KBM-7 (cell line): ENCODE measurements around the gene OR4K15.
"Not testable (repeated sequence)": the region's sequence is repeated elsewhere in the genome, so short reads cannot be mapped to it uniquely, and the experiment has no call there.

Source experiments
- DNase-seq: peaks from one replicate; pipeline ENCODE4 v3.0.0-alpha.2; 2015
- in situ Hi-C: fragments of 300-500 bp; cut with MboI; formaldehyde crosslinking; loops from 2 replicates; pipeline ENCODE4 v1.14.3; 2020; ENCODE audit warnings: low sequenced_read_pairs, low pct_unique_long_range_greater_than_20kb, mixed read lengths

OR4K15 gene, protein sequence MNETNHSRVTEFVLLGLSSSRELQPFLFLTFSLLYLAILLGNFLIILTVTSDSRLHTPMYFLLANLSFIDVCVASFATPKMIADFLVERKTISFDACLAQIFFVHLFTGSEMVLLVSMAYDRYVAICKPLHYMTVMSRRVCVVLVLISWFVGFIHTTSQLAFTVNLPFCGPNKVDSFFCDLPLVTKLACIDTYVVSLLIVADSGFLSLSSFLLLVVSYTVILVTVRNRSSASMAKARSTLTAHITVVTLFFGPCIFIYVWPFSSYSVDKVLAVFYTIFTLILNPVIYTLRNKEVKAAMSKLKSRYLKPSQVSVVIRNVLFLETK

DNA sequence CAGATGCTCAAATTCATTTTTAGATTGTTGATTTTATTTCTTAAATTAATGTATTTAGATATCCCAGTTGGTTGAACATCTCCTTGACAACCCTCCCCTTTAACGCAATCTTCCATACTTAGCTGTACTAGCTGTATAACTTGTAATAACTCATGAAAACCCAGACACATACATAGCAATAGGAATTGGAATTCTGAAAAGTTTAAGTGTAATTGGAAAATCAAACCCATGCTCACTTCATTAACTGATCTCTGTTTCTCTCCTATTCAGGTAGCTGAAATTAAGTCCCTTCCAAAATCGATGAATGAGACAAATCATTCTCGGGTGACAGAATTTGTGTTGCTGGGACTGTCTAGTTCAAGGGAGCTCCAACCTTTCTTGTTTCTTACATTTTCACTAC, at the start of gene OR4K15:
Gene OR4K15, plus strand, starts transcription at position 301 of the 400 bp plus-strand sequence. Its CDS starts 0 bp downstream, at position 301.
- in situ Hi-C loops: no loop called here
- no peak for DNase-seq

DNA sequence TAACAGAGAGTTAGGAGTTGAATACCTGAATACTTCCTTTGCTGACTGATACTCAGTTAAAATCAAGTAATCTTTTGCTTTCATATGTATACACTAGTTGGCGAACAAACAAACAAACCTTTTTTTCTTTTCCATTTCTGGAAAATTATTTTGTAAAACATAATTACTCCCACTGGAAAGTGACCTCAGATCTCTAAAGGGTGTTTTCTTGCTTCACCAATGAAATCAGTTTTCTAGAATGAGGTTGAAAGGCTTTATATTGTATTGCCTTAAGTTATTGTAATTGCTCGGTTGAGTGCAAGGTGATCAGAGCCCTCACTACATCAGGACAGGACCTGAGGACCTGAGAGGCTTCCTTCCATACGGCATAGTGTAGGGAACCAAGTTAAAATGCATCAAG, 44.8 kb upstream of the OR4K15 start, which contains the start of gene OR4K1:
Gene OR4K1, plus strand, starts transcription at position 301 of the 400 bp plus-strand sequence. CDS start 4,750 bp downstream, outside the sequence.
- in situ Hi-C loops: no loop called here
- no peak for DNase-seq

DNA sequence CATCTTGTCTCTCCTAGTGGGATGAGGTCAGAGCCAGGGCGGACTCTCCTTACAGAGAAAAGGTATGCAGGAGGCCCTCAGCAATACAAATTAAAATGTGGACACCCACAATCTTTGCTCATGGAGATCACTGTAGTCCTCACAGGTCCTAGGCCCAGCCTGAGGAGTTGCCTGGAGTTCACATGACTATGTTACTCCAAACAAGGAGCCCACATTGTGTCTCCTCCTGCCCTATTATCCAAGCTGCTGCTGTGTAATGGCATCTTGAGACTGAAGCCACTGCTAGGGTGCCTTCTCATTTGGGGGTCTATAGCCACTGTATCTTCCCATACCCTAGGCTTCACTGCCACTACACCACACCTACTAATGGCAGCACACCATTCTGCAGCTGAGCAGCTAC, 33.7 kb upstream of the OR4K15 start:
- no peak for DNase-seq
- in situ Hi-C loops: no loop called here

DNA sequence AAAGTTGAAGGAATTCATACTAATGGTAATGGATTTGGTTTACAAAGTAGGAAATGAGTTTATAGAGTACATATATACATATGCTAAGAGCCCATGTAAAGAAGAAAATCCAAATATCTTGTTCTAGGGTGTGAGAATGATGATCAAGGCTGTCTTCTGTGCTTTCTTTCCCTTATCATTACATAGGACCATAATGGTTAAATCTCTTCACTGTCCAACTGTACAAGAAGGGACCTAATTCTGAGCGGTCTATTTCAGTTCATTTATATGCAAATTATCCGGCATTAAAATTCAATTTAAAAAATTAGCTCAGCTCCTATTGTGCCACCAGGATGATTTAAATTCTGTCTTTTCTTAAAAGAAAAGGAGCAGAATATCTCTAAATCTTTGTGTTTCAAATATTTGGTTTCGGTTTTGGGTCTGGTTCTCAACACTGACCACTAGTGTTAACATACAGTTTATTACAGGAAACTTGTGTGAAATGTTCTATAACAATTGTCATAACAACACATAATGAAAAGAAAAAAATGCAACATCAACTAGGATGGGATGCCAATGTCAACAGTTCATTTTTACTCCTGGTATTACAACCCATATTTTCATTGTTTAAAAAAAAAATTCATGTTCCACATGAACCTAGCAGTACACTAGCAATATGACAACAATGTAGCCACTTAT, 27.8 kb upstream of the OR4K15 start:
- DNase-seq: no peak
- in situ Hi-C loops: no loop called here

DNA sequence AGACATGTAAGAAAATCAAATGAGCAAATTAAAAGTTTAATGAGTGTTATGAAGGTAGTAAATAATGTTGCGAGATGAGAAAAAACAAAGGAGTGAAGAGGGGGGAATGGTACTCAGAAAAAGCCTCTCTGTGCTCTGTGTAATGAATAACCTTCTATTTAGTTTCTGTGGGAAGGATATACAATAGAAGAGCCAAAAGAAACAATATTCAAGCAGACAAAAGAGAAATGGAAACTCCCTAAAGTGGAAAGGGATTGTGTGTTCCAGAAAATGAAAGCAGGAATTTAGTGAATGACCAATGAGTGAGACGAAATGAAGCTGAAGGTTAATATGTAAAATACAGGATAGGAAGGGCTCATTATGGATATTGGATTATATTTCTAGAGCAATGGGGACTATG, 26.2 kb upstream of the OR4K15 start:
- no peak for DNase-seq
- in situ Hi-C loops: no loop called here

DNA sequence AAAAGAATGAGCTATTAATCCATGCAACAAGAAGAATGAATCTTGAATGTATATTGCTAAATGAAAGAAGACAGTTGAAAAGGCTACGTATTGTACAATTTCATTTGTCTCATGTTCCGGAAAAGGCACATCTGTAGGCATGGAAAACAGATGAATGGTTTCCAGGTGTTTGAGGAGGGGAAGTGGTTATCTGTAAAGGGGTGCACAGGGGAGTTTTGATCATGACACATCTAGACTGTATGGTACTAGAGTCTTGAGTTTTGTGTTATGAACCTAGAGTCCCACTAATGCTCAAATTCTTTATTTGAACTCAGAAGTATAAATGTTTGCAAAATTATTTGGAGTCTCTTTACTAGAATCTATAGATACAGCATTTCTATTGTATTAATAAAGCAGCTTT, 5.7 kb upstream of the OR4K15 start:
- in situ Hi-C loops, DNase-seq: not testable (repeated sequence)

DNA sequence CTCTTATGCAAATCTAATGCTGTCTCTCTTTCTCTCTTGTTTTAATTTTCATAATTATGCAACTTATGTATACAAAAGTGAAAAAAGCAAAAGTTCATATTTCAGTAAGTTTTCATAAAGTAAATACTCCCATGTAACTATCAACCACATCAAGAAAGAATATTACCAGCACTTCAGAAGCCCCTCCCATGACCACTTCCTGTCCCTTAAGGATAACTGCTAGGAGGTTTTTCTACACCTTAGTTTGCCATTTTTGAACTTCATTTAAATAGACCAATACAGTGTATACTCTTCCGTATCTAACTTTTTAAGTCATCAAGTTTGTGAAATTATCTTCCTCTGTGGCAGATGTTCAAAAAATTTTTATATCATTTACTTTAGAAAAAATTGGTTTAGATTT, 547 bp upstream of the OR4K15 start:
- in situ Hi-C loops: no loop called here
- no peak for DNase-seq

DNA sequence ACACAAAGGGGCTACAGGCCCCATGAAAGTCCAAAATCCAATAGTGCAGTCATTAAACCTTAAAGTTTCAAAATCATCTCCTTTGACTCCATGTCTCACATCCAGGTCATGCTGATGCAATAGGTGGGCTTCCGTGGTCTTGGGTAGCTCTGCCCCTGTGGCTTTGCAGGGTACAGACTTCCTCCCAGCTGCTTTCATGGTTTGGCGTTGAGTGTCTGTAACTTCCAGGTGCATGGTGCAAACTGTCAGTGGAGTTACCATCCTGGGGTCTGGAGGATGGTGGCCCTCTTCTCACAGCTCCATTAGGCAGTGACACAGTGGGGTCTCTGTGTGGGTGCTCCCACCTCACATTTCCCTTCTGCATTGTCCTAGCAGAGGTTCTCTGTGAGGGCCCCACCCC, 18.0 kb downstream of the OR4K15 start:
- in situ Hi-C loops: no loop called here
- DNase-seq: no peak

DNA sequence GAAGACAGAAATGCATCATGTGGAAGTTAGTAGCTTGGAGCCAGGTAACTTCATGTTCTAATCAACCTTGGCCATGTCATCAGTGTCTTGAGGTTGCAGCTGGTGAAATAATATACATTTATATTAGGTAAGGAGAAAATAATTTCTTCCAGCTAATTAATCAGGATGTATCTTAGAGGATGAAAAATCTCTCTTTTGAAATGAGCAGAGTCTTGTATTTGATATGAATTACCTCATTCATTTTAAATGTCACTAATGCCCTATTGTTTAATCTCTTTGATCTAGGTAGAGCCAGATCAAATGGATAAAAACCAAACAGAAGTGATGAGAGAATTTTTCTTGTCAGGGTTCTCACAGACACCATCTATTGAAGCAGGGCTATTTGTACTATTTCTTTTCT, 26.5 kb downstream of the OR4K15 start, which contains the start of gene OR4Q2:
Gene OR4Q2, plus strand, starts transcription at position 301 of the 400 bp plus-strand sequence.
- in situ Hi-C loops: no loop called here
- no peak for DNase-seq

DNA sequence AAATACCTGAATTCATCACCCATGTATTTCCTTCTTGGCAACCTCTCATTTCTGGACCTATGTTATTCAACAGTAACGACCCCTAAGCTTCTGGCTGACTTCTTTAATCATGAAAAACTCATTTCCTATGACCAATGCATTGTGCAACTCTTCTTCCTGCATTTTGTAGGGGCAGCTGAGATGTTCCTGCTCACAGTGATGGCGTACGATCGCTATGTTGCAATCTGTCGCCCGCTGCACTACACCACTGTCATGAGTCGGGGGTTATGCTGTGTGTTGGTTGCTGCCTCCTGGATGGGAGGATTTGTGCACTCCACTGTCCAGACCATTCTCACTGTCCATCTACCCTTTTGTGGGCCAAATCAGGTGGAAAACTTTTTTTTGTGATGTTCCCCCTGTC, 26.9 kb downstream of the OR4K15 start:
- in situ Hi-C loops: no loop called here
- no peak for DNase-seq

DNA sequence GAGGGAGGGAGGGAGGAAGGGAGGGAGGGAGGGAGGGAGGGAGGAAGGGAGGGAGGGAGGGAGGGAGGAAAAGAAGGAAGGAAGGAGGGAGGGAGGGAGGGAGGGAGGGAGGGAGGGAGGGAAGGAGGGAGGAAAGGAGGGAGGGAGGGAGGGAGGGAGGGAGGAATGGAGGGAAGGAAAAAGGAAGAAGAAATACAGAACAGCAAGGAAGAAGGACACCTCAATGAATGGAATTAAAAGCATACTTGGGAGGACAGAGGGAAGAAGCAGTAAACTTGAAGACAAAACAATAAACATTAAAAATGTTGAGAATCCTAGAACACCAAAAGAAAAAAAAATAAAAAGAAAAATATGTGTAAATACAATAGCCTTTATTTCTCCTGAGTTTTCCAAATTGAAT, 32.8 kb downstream of the OR4K15 start:
- DNase-seq: no peak
- in situ Hi-C loops: no loop called here

DNA sequence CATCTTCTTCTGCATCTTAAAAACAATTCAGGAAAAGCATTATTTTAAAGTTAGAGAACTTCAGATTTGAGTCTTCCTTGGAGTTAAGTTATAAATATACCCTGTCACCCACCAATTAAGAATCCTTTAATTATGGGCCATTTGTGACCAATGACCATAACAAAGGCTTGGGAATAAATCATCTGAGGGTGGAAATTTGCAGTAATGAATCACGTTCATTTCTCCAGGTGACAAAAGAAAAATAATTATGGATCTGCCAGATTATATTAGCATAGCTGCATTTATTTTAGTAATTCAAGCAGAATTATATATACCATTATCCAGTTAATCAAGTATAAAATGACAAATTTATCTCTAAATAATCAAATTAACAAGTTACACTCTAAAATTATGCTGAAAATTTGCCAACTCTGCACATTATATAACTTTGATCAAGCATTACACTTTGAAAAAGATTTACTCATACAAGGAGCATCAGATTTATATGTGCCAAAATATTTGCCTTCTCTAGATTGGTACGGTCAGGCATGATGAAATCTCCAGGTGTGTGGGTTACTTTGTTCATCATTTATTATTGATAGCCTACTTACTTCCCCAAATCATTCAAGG, 44.0 kb downstream of the OR4K15 start, which contains the start of gene OR4K14:
Gene OR4K14, minus strand, starts transcription at position 51 of the 609 bp plus-strand sequence. CDS start 4,114 bp downstream, outside the sequence.
- in situ Hi-C loops: no loop called here
- DNase-seq: no peak
